GM23248 (cell line): ENCODE results near the gene KCNQ4.

Source experiments
- EZH2 ChIP-seq: fragments of 200-600 bp; sonication (generic); IDR thresholded peaks from 2 replicates; pipeline ENCODE4 v1.6.1; 2018; ENCODE audit warnings: antibody characterized with exemption, mild to moderate bottlenecking; ENCODE audit not compliant: insufficient read depth, poor library complexity, severe bottlenecking
- EZH2phosphoT487 ChIP-seq: fragments of 200-600 bp; sonication (generic); IDR thresholded peaks from 2 replicates; pipeline ENCODE4 v1.6.1; 2018; ENCODE audit warnings: antibody characterized with exemption, moderate library complexity, mild to moderate bottlenecking, low read depth; ENCODE audit not compliant: insufficient read depth

DNA sequence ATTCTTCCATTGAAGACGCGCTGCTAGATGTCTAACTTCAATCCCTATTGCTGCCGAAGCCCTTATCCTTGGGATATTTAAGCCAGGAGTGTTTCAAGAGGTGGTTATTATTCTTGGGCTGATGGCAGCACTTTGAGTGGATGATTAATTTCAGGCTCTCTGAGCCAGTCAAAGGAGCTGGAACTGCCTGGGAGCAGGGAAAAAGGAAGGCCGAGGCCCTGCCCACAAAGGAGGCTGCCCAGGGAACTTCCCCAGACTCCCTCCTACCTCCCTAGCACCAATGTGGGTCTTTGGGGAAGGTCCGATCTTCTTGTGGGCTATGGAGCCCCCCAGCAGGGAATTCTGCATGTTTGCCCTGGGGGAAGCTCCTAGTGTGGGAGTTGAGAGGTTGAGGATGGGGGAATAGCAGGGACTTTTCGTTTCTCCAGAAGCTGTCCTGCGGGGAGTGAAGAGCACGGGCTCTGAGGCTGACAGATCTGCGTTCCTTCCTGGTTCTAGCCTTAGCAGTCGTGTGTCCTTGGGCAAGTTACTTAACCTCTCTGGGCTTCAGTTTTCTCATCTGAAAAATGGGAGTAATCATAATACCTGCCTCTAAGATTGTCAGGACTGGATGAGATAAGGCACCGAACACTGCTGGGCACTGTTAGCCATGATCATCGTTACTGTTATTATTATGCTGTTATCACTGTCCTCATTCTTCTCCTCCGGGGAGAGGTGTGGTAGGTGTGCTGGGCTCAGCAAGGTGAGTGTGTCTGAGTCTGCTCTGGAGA, 6.3 kb downstream of the KCNQ4 start:
- TF ChIP-seq EZH2phosphoT487 (no peak), EZH2 (no peak)
